SW 1271 (cell line): Measurements from ENCODE around the gene RCE1.

Source experiments
- DNase-seq, 2 experiments: peaks; one replicate each; lab custom pipeline; 2025; lab: John Stamatoyannopoulos, UW

Gene RCE1

DNA sequence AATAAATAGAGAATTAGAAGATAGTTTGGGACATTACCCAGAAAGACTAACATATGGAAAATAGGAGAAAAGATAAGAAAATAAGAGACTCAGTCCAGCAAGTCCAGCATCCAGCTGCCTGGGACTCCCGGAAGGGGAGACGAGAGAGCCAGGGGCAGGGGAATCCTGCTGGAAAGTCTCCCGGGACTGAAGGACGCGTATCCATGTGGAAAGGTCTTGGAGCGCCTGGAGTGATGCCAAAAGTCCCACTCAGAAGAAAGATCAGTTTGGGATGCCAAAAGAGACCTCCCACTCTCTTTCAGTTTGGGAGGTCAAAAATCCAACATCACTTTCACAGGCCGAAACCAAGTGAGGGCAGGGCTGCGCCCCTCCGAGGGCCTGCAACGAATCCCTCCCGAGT lies 44.3 kb downstream of the RCE1 start:
- no peak for DNase-seq

DNA sequence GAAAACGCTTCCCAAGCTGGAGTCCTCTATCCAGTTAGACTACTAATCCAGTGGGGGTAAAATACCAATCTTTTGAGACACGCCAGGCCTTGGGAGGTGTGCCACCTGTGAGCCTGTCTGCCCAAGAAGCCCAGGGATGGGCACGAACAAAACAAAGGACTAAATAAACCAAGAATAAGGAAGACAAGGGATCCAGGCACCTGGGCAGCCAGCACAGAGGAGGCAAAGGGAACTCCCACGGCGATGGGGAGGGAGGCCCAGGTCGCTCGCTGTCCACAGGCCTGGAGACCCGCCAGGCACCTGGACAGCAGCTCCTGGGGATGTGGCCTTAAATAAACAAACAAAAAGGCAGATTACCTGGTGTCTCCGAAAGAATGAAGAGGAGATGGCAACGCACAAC lies 45.0 kb downstream of the RCE1 start:
- DNase-seq: no peak

DNA sequence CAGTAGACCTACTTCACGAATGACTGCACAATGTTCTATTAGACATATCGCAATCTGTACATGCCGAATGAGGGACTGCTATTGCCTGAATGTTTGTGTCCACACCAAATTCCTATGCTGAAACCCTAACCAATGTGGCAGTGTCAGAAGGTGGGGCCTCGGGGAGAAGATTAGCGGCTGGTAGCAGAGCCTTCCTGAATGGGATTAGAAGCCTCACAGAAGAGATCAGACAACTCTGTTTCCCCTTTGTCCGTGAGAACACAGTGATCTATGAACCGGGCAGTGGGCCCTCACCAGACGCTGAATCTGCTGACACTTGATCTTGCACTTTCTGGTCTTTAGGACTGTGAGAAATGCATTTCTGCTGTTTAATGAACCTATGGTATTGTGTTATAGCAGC lies 46.7 kb downstream of the RCE1 start:
- DNase-seq: no peak

DNA sequence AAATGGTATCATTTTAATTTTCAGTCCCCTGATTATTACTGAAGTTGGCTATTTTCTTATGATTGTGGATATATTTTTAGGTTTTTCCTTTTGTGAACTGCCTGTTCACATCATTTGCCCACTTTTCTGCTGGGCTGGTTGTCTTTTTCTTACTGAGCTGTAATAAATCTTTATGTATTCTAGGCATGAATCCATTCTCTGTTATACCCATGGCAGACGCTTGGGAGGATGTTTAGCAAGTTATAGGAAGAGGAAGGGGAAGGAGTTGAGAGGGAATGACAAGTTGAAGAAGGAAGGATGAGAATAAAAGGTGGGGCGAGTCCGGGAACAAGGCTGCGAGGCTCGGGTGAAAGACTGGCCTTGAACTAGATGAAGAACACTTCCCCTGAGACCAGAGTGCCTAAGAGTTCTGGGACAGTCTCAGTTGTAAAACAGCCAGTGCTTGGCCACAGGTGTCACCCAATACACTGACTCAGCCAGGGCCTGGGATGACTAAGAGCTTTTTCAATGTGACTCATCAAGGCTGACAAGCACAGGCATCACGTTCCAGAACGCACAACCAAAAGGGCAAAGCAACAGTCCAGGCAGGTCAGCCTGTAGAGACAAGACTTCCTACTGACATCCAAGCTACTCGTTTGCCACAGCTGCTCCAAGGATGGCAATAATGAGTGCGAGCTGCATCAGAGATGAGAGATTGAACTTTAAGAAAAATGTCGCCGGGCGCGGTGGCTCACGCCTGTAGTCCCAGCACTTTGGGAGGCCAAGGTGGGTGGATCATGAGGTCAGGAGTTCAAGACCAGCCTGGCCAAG lies 48.8 kb downstream of the RCE1 start:
- peak; percentile 86 to 97 for DNase-seq

DNA sequence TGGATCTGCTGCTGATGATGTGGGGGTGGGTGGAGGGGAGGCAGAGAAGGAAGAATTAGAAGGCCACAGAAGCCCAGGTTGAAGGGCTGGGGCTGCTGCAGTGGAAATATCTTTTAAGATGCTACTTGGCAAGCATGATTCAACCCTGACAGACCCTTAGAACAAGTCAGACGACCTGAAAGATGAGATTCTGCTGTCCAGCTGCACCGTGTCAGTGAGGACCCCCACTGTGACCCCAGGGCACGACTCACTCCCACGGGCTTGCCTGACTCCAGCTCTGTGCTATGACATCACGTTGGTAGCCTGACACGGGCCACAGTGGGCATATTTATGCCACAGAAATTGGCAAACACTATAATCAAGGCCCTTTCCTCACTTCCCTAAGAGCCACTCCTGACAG lies 49.7 kb downstream of the RCE1 start:
- no peak for DNase-seq

DNA sequence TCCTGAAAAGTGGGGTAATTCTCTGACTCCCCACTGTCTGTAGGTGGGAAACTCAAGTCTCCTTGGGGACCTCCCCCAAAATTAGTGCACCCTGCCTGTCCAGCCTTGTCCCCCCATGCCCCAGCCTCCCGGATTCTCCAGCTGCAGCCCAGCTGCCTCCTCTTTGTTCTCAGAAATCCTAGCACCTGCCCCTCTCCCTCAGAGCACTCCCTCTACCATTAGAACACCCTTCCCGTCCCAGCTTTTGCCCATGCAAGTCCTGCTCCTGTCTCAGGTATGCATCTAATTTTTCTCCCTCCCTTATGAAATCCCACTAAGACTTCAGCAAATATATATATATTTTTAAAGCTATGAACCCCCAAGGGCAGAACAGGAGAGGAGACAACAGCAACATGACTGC lies 50.9 kb downstream of the RCE1 start:
- DNase-seq: no peak
